Fibroblast of lung (primary cell): ENCODE measurements around the gene ANKRD20A1. TPM values are rescaled to one million over a fixed set of nuclear protein-coding genes. Genes with fewer than 3 reads are reported as not detected.
"Not testable (repeated sequence)": the region's sequence is repeated elsewhere in the genome, so short reads cannot be mapped to it uniquely, and the experiment has no call there.

Source experiments
- DNase-seq, 2 donors: peaks; one replicate each; pipeline versions ENCODE4 v3.0.0 to v3.0.0-alpha.2; 2010; ENCODE audit warnings: low read depth in 2 of 2
- H2AFZ ChIP-seq: 2 replicates; pipeline ENCODE4 v1.5.1; 2012; ENCODE audit warnings: low read length, control low read depth, inconsistent platforms
- H3K27ac ChIP-seq: 2 replicates; pipeline ENCODE4 v1.5.1; 2011; ENCODE audit warnings: low read length, control low read depth; ENCODE audit not compliant: insufficient read depth
- H3K27me3 ChIP-seq: 2 replicates; pipeline ENCODE4 v1.5.1; 2011; ENCODE audit warnings: mild to moderate bottlenecking, low read length; ENCODE audit not compliant: control insufficient read depth, insufficient read depth
- H3K36me3 ChIP-seq: 2 replicates; pipeline ENCODE4 v1.5.1; 2011; ENCODE audit warnings: low read length; ENCODE audit not compliant: control insufficient read depth, insufficient read depth
- H3K4me1 ChIP-seq: 2 replicates; pipeline ENCODE4 v1.5.1; 2011; ENCODE audit warnings: low read length; ENCODE audit not compliant: control insufficient read depth, insufficient read depth; ENCODE audit errors: extremely low read depth
- H3K4me2 ChIP-seq: 2 replicates; pipeline ENCODE4 v1.5.1; 2011; ENCODE audit warnings: low read length, control low read depth; ENCODE audit not compliant: insufficient read depth; ENCODE audit errors: extremely low read depth
- H3K4me3 ChIP-seq, 4 experiments: fragments of 200-600 bp in 1 of 4; sonication (generic) in 1 of 4; replicated peaks in 1 of 4; 2 replicates each; pipeline ENCODE4 v1.5.1; 2011 to 2016; ENCODE audit warnings: low read length in 4 of 4, low read depth in 3 of 4, mild to moderate bottlenecking in 3 of 4, control low read depth in 2 of 4, inconsistent platforms in 1 of 4, mixed read lengths in 1 of 4; ENCODE audit not compliant: insufficient read depth in 1 of 4; ENCODE audit errors: control extremely low read depth in 1 of 4
- H3K79me2 ChIP-seq: 2 replicates; pipeline ENCODE4 v1.5.1; 2012; ENCODE audit warnings: mild to moderate bottlenecking, low read length, inconsistent platforms; ENCODE audit not compliant: control insufficient read depth, insufficient read depth
- H3K9ac ChIP-seq: 2 replicates; pipeline ENCODE4 v1.5.1; 2011; ENCODE audit warnings: mild to moderate bottlenecking, low read length, control low read depth; ENCODE audit not compliant: insufficient read depth
- H3K9me3 ChIP-seq: 2 replicates; pipeline ENCODE4 v1.5.1; 2012; ENCODE audit warnings: low read depth, low read length; ENCODE audit not compliant: control insufficient read depth, insufficient read depth
- H4K20me1 ChIP-seq: 2 replicates; pipeline ENCODE4 v1.5.1; 2011; ENCODE audit warnings: low read length; ENCODE audit not compliant: control insufficient read depth, insufficient read depth; ENCODE audit errors: extremely low read depth
- polyA minus RNA-seq: library from RNA; depleted of rRNA, polyadenylated mRNA; stranded (reverse); fragments of >200 nt; gene quantifications from 2 replicates; pipeline ENCODE4 v1.2.3, GENCODE V29; 2011; ENCODE audit warnings: low replicate concordance
- polyA plus RNA-seq, 2 donors: library from polyadenylated mRNA; depleted of rRNA in 1 of 2; stranded (reverse) in 1 of 2; unstranded in 1 of 2; fragments of >200 nt; gene quantifications; 2 replicates each; pipeline ENCODE4 v1.2.1, GENCODE V29; 2011 to 2012; ENCODE audit warnings: missing spikeins in 1 of 2
- total RNA-seq: library from RNA; depleted of rRNA; stranded (reverse); fragments of >200 nt; gene quantifications from 2 replicates; pipeline ENCODE4 v1.2.1, GENCODE V29; 2014

The ANKRD20A1 gene
- under 0.01 TPM in 1 of 2 replicates, not detected in the other for total RNA-seq
- polyA plus RNA-seq, result 0.02 TPM in 2 replicates
- not detected in 2 replicates for polyA plus RNA-seq (2012)
- not detected in 2 replicates for polyA minus RNA-seq

GRCh38 chr9:67858871-67859270 lies at the start of gene ANKRD20A1:
Gene ANKRD20A1 (plus strand): TSS chr9:67858931. CDS start chr9:67859427, 496 bp downstream.
- not testable (repeated sequence) for H4K20me1 ChIP-seq, H3K9me3 ChIP-seq, H3K4me1 ChIP-seq, H2AFZ ChIP-seq, H3K4me3 ChIP-seq, H3K79me2 ChIP-seq, H3K4me2 ChIP-seq, H3K27ac ChIP-seq, H3K27me3 ChIP-seq, H3K9ac ChIP-seq, H3K36me3 ChIP-seq
- peak in 1 of 2 donors; percentile 37 for DNase-seq

DNA sequence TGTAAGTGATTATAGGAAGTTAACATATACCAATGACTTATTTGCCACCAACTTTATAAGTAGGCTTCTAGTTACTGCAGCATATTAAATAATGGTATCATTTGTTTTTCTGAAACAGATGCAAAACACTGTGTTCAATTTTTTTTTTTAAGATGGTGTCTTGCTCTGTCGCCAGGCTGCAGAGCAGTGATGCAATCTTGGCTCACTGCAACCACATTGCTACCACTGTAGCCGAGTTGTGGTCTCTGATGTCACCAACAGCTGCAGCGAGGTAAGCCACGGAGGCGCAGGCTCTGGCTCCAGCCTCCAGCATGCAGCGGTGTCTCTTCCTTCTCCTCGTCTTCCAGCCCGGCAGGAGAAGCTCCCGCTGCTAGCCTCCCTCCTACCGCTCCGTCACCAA lies 26.6 kb upstream of the ANKRD20A1 start:
- not testable (repeated sequence) for H3K36me3 ChIP-seq, DNase-seq, H3K27ac ChIP-seq, H3K4me3 ChIP-seq, H2AFZ ChIP-seq, H3K4me1 ChIP-seq, H3K27me3 ChIP-seq, H3K4me2 ChIP-seq, H3K9me3 ChIP-seq, H3K79me2 ChIP-seq, H4K20me1 ChIP-seq, H3K9ac ChIP-seq
